Lung (tissue), 12 donors: ENCODE measurements around the gene CST11. TPM values are rescaled to one million over a fixed set of nuclear protein-coding genes. Genes with fewer than 3 reads are reported as not detected.

ENCODE experiments used
- ATAC-seq: fragments of 200-7000 bp; cut with Tn5 transposase; one replicate; pipeline ENCODE4 v1.9.1; 2020; ENCODE audit warnings: moderate number of reproducible peaks; ENCODE audit not compliant: insufficient read depth, low FRiP score
- DNase-seq, 3 donors: peaks; one replicate each; pipeline ENCODE4 v3.0.0-alpha.2; 2013 to 2017
- H3K27ac ChIP-seq, 2 donors: one replicate each; pipeline ENCODE4 v1.5.1; 2013; ENCODE audit warnings: mild to moderate bottlenecking in 2 of 2, moderate library complexity in 2 of 2, control low read depth in 1 of 2, inconsistent platforms in 1 of 2, low read depth in 1 of 2, low read length in 1 of 2
- H3K27me3 ChIP-seq, 3 donors: one replicate each; pipeline ENCODE4 v1.5.1; 2013; ENCODE audit warnings: low read length in 2 of 3; ENCODE audit not compliant: control insufficient read depth in 3 of 3, insufficient read depth in 3 of 3
- H3K36me3 ChIP-seq, 4 donors: one replicate each; pipeline ENCODE4 v1.5.1; 2013; ENCODE audit warnings: low read length in 4 of 4, mild to moderate bottlenecking in 1 of 4, moderate library complexity in 1 of 4; ENCODE audit not compliant: control insufficient read depth in 4 of 4, insufficient read depth in 4 of 4
- H3K4me1 ChIP-seq, 5 donors: one replicate each; pipeline ENCODE4 v1.5.1; 2013; ENCODE audit warnings: low read length in 5 of 5, mild to moderate bottlenecking in 2 of 5, moderate library complexity in 1 of 5; ENCODE audit not compliant: control insufficient read depth in 5 of 5, insufficient read depth in 5 of 5
- H3K4me3 ChIP-seq: one replicate; pipeline ENCODE4 v1.5.1; 2013; ENCODE audit warnings: mild to moderate bottlenecking, control low read depth, moderate library complexity
- H3K9ac ChIP-seq, 2 donors: one replicate each; pipeline ENCODE4 v1.5.1; 2013; ENCODE audit warnings: low read length in 2 of 2, control low read depth in 1 of 2; ENCODE audit not compliant: insufficient read depth in 1 of 2
- H3K9me3 ChIP-seq, 4 donors: one replicate each; pipeline ENCODE4 v1.5.1; 2013; ENCODE audit warnings: low read length in 3 of 4, mild to moderate bottlenecking in 1 of 4, moderate library complexity in 1 of 4; ENCODE audit not compliant: control insufficient read depth in 4 of 4, insufficient read depth in 3 of 4
- WGBS, 2 donors: extraction: QIAGEN DNeasy Blood & Tissue Kit; methylation state at CpG; one replicate each; pipeline ENCODE4 v1.1.7; 2013; 5-methylcytosine and 5-hydroxymethylcytosine counted together
- polyA plus RNA-seq, 2 donors: library from polyadenylated mRNA; stranded (reverse); fragments of 200-250 nt; gene quantifications; one replicate each; pipeline ENCODE4 v1.2.1, GENCODE V29; 2013
- total RNA-seq, 2 donors: library from RNA; depleted of rRNA in 1 of 2; stranded (reverse); fragments of >200 nt in 1 of 2; gene quantifications; one replicate each; pipeline ENCODE4 v1.2.1, GENCODE V29; 2014 to 2021
- TF ChIP-seq, protein P1 (sequence below): IDR thresholded peaks from 2 replicates; pipeline ENCODE4 v1.5.1; 2012; ENCODE audit warnings: mild to moderate bottlenecking; ENCODE audit errors: control extremely low read depth, extremely low read depth
- donor health status: control.
- donor health status: control.
- donor health status: Bipolar disorder and iron deficiency.
- donor health status: healthy.
- donor health status: DM: yes; HTN: yes; CAD: no.

The CST11 gene
- total and polyA plus RNA-seq, 4 donors = not detected

DNA sequence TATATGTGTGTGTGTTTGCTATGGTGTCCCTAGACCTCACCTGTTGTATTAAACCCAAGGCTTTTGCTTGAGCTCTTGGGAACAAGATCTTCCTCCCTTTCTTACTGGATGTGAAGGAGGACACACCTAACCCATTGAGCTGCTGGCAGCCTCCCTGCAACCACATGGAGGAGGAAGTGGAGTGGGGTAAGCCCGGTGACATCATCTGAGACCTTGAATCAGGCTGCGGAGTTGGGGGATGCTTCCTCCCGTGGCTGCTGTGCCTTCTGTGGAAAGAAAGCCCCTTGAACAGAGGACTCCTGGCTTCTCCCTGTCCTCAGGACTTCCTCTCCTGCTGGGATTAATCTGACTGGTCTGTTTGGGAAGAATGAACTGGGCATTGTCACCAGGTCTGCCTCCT, 3.3 kb downstream of the CST11 start:
- Histone ChIP-seq H3K4me3 (no peak overlapping the region), H3K27me3 (peaks cover 0 to 2% (median 0%) of the 10 kb centered on the region in 3 donors), H3K9ac (no peak overlapping the region), H3K27ac (no peak overlapping the region), H3K9me3 (no peaks in the 10 kb centered on the region), H3K4me1 (no peaks in the 10 kb centered on the region), H3K36me3 (no peaks in the 10 kb centered on the region)
- no peak for DNase-seq
- WGBS, 2 donors = 23 to 26% methylated on average over 3 of the region's 3 CpGs
- TF ChIP-seq, protein P1, sequence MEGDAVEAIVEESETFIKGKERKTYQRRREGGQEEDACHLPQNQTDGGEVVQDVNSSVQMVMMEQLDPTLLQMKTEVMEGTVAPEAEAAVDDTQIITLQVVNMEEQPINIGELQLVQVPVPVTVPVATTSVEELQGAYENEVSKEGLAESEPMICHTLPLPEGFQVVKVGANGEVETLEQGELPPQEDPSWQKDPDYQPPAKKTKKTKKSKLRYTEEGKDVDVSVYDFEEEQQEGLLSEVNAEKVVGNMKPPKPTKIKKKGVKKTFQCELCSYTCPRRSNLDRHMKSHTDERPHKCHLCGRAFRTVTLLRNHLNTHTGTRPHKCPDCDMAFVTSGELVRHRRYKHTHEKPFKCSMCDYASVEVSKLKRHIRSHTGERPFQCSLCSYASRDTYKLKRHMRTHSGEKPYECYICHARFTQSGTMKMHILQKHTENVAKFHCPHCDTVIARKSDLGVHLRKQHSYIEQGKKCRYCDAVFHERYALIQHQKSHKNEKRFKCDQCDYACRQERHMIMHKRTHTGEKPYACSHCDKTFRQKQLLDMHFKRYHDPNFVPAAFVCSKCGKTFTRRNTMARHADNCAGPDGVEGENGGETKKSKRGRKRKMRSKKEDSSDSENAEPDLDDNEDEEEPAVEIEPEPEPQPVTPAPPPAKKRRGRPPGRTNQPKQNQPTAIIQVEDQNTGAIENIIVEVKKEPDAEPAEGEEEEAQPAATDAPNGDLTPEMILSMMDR = no peak
- no peak for ATAC-seq

GRCh38 chr20:23448167-23448566, 4.5 kb downstream of the CST11 start:
- WGBS, 2 donors = 93% methylated on average over 5 of the region's 5 CpGs
- Histone ChIP-seq H3K27ac (no peak overlapping the region), H3K9ac (no peak overlapping the region), H3K4me1 (no peaks in the 10 kb centered on the region), H3K9me3 (no peaks in the 10 kb centered on the region), H3K4me3 (no peak overlapping the region), H3K36me3 (no peaks in the 10 kb centered on the region), H3K27me3 (peaks cover 0 to 2% (median 0%) of the 10 kb centered on the region in 3 donors)
- TF ChIP-seq, protein P1 = no peak
- no peak for DNase-seq
- no peak for ATAC-seq

- 81 to 83% methylated on average over 8 of the region's 8 CpGs for WGBS, 2 donors
- no peaks in the 10 kb centered on the region for H3K9me3 ChIP-seq
- peaks cover 0 to 2% (median 0%) of the 10 kb centered on the region in 3 donors for H3K27me3 ChIP-seq
- no peak overlapping the region for H3K27ac ChIP-seq
- H3K36me3 ChIP-seq = no peaks in the 10 kb centered on the region
- DNase-seq (peak in 2 of 3 donors; percentile 22 to 32), ATAC-seq (peak; percentile 58)
- H3K4me3 ChIP-seq = no peak overlapping the region
- no peak overlapping the region for H3K9ac ChIP-seq
- no peaks in the 10 kb centered on the region for H3K4me1 ChIP-seq
- TF ChIP-seq, protein P1 = peak; percentile 26
Observed at GRCh38 chr20:23446505-23446904, 6.2 kb downstream of the CST11 start.

DNA sequence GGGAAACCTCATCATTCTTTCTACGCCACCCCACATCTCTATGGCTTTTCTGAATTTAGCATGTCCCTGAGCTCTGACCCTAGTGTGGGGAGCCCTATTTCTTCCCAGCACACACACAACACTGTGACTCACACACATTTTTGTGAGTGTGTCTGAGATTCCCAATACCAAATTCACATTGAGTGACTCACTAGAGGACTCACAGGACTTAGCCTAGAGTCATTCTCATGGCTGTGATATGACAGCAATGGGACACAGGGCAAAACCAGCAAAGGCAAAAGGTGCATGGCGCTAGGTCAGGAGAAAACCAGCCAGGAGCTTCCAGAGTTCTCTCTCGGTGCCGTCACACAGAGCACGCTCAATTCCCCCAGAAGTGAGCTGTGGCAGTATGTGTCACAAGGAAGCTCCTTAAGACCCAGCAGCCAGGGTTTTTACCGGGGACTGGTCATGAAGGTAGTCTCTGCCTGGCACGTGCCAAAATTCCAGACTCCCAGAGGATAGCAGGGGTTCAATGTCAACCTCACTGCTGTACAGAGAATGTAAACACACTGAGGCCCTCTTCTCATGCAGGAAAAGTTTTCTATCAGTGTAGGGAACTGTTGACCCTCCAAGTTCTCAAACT, 7.0 kb downstream of the CST11 start:
- Histone ChIP-seq H3K4me3 (no peak overlapping the region), H3K27me3 (peaks cover 0 to 2% (median 0%) of the 10 kb centered on the region in 3 donors), H3K9me3 (no peaks in the 10 kb centered on the region), H3K4me1 (no peaks in the 10 kb centered on the region), H3K9ac (no peak overlapping the region), H3K27ac (no peak overlapping the region), H3K36me3 (no peaks in the 10 kb centered on the region)
- DNase-seq (no peak), ATAC-seq (no peak)
- 89 to 94% methylated on average over 7 of the region's 7 CpGs for WGBS, 2 donors
- TF ChIP-seq, protein P1 = no peak
